ENCODE results near the gene FAF1. TPM values are rescaled to one million over a fixed set of nuclear protein-coding genes. Genes with fewer than 3 reads are reported as not detected.

FAF1 gene
- total RNA-seq, 1 donor from 2014 or later: 47.3 TPM

DNA sequence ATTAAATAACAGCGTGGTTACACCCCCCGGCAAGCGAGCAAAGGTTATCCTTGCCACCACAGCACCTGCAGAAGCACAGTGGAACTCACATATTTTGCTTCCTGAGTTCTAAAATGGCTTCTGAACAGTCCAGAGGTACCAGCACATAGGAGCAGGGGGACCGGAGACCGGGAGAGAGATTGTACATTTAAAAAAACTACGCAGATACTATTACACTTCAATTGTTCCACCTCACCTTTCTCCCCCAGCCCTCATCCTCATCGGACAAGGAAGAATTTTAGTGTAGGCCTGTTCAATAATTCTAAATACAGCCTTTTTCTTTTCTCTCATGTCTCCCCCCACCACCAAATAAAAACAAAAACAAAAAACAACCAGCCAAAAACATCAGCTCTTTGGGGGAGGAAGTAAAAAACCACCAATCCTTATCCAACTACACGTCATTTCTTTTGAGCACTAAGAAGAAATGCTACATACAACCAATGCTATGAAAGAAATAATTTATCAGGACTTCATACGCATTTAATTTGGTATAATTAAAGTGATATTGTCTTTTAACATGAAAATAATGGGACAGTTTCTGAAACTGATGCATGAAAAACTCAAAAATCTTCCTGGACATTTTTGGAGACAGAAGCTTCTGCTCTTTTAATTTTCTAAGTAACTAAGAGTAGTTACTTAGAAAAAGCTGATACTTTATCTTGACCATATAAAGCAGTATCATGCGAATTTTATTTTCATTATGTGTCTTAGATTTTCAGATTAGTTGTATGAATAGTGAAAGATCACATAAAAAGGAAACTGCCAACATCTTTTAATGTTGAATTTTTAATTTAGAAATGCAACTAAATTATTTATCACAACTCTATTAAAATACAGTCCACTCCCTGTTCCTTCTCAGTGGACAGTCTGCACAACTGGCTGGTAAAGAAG, 19.1 kb upstream of the FAF1 start:
- DNase-seq (ENCODE audit: low spot score in 2 of 2) (no peak), FAIRE-seq (no peak)

DNA sequence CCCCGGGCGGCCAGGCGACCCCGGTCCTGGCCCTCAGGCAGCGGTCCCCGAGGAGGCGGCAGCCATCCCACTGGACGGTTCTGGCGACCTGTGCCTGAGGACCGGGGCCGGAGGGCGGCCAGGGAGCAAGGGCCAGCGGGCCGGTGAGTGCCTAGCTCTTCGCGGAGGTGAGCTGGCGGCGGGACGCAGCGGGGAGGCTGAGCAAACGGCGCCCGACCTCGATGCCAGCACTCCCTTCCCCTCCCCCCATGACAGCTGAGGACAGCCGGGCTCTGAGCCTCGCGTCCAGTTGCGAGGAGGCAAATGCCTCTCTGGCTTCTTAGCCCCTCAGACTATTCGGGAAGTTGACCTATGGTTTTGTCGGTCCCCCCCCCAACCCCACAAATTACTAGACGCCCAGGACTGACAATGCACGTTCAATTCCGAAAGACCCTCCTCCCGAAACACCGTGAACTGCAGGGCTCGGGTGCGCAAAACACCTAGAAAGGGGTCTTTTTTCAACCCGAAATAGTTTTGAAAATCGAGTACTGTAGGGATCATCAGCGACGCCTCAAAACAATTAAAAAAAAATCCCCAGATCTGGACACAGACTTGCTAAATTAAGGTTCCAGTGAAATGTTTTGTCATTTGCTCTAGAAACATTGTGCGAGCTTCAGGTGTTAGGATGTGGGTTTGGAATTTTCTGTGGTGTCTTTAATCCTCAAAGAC, 18.2 kb upstream of the FAF1 start:
- peak; percentile 46 to 57 for DNase-seq (ENCODE audit: low spot score in 2 of 2)
- no peak for FAIRE-seq

DNA sequence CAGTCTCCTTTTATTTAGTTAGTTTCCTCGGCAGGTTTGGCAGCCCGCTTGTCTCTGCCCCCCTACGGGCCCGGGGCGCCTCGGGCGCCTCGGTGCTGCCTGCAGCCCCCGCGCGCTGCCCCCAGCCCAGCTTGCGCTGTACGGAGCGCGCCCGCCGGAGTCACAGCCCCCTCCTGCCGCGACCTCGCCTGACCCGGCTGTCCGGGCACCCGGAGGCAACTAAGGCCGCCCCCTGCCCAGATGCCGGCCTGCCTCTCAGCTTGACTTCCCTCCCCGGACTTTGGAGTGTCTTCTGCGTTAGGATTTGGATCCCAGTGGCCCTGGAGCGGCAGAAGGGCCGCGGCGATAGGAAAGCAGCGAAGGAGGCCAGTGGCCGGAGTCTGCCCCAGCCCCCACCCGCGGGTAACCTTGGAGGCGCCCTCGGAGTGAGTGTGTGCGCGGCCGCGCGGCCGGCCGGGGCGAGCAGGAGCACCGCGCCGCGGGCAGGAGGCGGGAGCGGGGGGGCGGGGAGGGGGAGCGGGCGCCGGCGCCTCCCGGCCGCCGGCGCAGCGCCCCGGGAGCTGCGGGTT, 17.6 kb upstream of the FAF1 start:
- peak; percentile 72 to 75 for DNase-seq (ENCODE audit: low spot score in 2 of 2)
- FAIRE-seq: no peak

DNA sequence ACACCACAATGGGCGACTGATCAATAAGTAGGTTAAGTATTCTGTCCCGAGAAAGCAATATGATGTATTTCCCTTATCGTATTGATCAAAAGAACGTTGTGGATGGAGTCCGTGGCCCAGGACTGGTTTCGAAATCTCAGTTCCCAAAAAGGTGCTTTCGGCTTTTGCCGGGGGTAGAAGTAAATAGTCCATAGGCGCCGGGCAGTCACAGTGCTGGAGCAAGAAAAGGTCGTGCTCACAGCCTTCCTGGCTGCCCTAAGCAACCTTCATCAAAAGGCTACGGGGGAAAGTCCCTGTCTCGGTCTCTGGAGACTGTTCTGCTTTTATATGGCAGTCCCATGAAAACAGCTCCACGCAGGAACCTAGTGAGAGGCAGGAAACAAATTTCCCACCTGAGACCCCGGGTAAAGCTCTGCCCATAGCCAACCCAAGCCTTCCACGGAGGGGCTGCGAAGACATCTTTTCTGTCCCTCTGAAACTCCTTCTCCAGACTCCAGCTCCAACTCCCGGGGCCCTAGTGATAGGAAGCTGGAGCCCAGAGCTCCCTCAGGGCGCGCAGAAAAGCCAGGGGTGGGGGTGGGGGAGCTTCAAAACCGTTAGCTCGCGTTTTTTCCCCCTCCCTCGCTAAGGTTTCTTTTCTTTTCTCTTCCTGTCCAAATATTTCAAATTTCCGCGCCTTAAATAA, 17.0 kb upstream of the FAF1 start:
- DNase-seq (ENCODE audit: low spot score in 2 of 2): peak; percentile 14 to 42
- FAIRE-seq: no peak

DNA sequence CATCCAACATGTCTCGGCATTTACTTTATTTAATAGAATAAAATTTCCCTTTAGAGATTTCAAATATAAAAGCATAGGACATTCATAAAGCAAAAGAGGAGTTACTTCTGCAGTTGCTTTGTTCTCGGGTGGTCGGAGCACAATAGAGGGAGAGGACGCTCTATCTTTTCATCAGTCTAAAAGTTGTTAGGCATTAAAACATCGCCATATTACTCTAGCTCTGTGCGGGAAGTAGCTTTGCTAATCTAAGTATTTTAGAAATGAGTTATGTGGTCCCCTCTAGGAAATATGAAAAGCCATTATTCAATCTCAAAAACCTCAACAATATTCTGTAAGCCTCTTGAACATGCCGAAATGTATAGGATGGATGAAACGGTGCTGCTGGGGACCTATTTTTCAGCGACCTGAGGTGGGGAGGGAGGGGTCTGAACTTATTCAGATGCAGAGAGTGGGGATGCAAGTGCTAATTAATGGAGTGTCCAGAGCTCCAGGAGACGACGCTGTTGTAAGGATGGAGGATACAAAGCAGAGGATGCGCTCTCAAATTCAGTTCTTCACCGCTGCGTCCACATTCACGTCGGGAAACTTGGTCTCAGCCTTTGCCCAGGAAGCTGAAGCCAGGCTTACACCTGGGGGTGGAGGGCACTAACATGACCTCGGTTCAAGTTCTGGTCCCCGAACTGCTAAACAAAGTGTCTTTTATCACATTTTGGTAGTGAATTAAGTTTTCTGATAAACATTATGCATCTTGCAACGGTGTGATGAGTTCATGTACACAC, 16.2 kb upstream of the FAF1 start:
- no peak for FAIRE-seq

DNA sequence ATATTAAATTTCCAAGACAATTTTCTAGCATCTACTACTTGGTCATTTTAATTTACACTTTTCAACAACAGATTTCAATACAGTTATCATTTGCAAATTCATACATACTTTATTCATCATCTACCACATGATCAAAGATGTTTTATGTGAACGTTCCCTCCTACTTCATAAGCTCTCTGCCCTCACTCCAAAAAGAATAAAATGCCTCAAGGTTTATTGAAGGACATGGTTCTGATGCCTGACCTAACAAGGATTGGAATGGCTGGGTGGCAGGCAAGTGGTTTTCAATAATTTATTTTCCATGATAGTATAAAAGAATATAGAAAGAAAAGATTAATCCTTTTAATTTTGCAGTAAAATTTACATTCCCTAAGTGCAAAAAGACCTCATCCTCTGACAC, 15.4 kb upstream of the FAF1 start:
- FAIRE-seq: no peak
- no peak for DNase-seq (ENCODE audit: low spot score in 2 of 2)

More for the DNA sequence above, 16.2 kb upstream of the FAF1 start:
- DNase-seq (ENCODE audit: low spot score in 2 of 2): no peak

DNA sequence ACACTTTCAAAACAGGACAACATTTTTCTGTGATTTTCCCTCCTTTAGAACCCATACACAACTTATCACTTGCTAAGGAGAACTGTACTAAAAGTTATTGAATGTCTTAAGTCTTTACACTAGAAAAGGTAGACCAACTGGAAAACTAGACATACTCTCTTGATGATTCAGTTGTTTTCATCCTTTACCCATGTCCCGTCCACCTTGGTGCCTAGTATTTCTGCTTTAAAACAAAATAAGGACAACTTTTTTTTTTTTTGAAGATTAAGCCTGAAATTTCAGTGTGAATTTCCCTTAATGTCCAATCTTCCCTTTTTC, 14.5 kb upstream of the FAF1 start:
- no peak for DNase-seq (ENCODE audit: low spot score in 2 of 2)
- FAIRE-seq: no peak

DNA sequence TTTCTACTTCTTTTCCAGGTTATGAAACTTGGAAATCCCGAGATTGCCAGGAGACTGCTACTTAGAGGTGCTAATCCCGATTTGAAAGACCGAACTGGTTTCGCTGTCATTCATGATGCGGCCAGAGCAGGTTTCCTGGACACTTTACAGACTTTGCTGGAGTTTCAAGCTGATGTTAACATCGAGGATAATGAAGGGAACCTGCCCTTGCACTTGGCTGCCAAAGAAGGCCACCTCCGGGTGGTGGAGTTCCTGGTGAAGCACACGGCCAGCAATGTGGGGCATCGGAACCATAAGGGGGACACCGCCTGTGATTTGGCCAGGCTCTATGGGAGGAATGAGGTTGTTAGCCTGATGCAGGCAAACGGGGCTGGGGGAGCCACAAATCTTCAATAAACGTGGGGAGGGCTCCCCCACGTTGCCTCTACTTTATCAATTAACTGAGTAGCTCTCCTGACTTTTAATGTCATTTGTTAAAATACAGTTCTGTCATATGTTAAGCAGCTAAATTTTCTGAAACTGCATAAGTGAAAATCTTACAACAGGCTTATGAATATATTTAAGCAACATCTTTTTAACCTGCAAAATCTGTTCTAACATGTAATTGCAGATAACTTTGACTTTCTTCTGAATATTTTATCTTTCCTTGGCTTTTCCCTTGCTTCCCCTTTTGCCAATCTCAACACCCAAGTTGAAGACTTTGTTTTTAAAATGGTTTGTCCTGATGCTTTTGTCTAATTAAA, 14.0 kb upstream of the FAF1 start:
- no peak for FAIRE-seq
- no peak for DNase-seq (ENCODE audit: low spot score in 2 of 2)

DNA sequence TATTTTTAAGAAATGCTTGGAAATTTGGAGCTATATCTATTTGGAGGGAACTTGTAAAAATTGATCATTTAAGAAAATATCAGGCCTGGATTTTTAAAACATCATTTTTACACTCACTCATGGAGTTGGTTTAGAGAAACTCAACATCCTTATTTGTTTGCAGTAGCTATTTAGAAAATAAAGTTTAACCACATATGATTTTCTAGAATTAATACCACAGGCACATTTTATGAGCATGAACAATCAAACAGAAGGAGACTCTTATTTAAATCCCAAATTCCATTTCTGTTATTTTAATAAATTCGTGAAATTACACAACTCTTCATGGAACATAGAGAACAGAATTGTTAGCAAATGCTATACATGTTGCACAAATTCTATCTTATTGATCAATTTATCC, 13.2 kb upstream of the FAF1 start:
- no peak for DNase-seq (ENCODE audit: low spot score in 2 of 2)
- no peak for FAIRE-seq

DNA sequence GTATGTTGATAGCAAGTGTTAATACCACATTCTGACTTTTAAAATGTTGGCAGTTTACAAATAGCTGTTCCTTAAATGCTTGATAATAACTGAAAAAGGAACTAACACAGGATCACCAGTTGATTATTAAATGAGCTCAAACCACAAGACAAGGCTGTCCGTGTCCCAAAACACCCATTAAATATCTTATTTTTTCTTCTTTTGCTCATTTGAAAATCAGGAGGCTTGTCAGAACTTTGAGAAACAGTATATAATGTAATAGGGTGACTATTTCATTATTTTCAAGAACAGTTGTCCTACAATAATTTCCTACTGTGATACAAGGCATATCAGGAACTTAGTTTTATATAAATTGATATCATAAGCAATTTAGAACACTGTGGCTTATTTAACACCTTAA, 12.7 kb upstream of the FAF1 start:
- DNase-seq (ENCODE audit: low spot score in 2 of 2): no peak
- no peak for FAIRE-seq

DNA sequence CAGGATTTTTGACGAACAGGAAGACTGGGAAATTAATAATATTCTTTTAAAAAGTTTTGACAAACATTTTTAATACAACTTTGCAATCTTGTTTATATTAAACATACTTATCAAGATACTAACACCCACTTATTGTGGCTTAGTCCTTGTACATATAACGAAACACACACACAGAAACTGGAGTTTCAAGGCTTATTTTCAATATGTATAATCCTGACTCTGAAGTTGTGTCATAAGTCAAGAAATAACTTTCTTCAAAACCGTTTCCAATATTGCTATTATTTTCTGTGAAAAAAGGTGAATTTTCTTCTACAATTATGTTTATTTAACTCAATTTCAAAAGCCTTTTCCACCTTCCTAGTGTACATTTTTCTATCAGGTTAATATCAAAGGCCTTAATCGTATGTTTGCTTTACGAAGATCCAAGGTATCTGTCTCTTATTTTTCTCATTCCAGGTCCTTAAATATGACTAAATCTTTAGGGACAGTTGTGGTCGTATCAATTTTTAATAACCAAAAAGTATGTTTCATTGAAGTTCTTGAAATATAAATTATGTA, 11.8 kb upstream of the FAF1 start:
- FAIRE-seq (no peak), DNase-seq (ENCODE audit: low spot score in 2 of 2) (no peak)

DNA sequence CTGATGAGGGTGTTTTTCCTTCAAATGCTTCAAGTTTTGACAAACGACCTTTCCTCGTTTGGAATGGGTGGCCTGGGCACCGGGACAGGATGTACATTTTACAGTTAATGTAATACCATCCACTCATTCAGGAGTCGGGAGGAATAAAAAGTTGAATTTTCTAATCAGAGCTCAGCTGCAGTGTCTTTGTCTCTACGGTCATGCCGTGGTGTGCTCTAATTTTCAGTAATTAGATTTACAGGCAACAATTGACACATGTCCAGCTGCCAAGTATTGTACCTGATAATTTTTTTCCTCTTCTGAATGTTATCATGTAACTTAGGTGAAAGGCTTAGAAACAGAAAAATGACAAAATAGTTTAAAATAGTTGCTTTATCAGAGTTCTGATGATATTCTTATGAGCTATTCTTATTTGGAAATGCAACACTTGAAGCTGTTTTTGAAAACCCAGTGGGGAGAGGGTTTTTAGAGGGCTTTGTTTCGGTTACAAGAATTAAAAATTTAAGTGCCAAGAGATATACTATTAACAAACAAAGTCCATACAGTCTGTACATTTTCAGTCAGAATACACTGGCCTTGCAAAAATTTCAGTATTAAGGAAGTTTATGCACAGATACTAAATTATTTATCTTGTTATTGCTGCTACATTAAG, 11.0 kb upstream of the FAF1 start:
- no peak for DNase-seq (ENCODE audit: low spot score in 2 of 2)
- no peak for FAIRE-seq

DNA sequence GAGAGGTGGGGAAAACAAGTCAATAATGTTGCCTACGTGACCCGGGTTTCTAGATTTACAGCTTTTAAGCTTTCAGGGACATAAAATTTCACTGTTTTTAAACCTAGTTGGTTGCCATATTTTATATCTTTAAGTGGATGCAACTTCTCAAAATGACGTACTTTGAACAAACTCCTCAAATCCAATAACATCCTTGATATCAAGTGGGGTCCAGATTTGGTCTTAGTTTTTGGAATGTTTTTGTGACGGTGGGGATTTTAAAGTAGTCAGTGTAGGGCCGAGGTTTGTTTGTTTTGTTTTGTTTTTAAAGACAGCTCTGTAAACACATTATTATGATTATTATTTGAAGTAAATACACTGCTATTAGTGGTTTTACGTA, 10.4 kb upstream of the FAF1 start:
- DNase-seq (ENCODE audit: low spot score in 2 of 2) (no peak), FAIRE-seq (no peak)

DNA sequence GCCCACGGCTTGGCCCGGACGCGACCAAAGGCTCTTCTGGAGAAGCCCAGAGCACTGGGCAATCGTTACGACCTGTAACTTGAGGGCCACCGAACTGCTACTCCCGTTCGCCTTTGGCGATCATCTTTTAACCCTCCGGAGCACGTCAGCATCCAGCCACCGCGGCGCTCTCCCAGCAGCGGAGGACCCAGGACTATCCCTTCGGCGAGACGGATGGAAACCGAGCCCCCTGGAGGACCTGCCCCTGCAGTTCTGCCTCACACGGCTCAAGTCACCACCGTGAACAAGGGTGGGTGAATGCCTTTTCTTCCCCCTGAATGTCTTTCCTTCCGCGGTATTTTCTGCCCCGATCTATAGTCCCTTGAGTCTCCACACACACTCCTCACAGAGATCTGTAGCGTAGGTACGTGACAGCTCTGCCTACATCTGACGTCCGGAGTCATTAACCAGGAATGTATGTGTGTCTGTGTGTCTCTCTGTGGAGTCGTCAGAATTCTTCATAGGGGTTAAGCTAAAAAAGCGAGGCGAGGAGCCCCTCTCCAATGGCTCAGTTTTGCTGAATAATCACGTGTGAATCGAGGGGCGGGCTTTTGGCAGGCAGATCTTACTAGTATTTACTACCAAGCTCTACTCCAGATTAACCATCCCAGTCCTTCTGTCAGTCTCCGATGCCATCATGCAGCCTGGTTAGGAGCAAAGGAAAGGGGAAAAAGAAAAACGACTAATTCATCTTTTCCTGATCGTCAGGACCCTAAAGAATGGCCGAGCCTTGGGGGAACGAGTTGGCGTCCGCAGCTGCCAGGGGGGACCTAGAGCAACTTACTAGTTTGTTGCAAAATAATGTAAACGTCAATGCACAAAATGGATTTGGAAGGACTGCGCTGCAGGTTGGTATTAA, 9.8 kb upstream of the FAF1 start, which contains the start of gene CDKN2C:
Gene CDKN2C (plus strand): TSS at position 635 of the 898 bp plus-strand sequence. CDS start 124 bp downstream, at position 759.
- DNase-seq (ENCODE audit: low spot score in 2 of 2) (peak; percentile 52 to 68), FAIRE-seq (no peak)

DNA sequence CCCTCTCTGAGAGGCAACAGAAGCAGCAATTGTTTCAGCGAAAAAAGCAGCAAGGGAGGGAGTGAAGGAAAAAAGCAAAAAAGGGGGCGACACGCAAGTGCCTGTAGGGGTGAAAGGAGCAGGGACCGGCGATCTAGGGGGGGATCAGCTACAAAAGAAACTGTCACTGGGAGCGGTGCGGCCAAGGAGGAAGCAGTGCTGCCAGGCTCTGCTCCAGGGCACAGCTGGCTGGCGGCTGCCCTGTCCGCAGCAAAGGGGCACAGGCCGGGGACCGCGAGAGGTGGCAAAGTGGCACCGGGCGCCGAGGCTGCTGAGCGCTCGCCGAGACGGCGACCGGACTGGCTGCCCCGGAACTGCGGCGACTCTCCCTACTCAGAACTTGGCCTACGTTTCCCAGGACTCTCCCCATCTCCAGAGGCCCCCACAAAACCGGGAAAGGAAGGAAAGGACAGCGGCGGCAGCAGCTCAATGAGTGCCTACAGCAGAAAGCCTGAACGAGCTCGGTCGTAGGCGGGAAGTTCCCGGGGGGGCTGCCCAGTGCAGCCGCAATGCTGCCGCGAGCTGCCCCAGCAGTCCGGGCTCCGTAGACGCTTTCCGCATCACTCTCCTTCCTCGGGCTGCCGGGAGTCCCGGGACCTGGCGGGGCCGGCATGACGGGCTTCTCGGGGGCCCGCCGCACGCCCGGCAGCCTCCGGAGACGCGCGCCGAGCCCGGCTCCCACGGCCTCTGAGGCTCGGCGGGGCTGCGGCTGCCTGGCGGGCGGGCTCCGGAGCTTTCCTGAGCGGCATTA, 8.9 kb upstream of the FAF1 start:
- FAIRE-seq (no peak), DNase-seq (ENCODE audit: low spot score in 2 of 2) (peak; percentile 37 to 62)

DNA sequence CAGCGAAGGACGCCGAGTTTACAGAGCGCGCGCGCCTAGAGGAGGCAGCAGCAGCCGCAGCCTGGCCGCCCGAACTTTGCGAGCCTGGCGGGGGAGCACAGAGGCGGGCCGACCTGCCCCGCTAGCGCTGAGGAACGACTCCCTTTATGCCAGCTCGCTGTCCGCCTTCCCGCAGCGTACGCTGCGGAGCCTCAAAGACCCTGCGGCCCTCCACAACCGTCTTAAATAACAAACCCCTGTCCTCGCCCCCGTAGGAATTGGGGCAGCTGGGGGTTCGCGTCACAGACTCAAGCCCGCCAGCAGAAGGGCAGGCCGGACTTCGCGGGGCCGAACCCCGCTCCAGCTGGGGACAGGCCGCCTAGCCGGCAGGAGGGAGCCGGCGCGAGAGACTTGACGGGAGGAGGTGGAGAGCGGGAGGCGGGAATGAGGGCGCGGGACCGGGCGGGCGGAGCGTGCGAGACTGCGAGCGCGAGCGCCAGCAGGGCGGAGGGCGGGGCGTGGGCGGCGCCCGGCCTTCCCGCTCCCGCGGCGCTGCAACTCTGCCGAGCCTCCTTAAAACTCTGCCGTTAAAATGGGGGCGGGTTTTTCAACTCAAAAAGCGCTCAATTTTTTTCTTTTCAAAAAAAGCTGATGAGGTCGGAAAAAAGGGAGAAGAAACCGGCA, 8.2 kb upstream of the FAF1 start:
- FAIRE-seq (no peak), DNase-seq (ENCODE audit: low spot score in 2 of 2) (peak; percentile 89 to 92)

All from frontal cortex (tissue), 4 donors.